IPS-NIHi11 (cell line): ENCODE results near the gene KDM6A.
"Not testable (repeated sequence)": the region's sequence is repeated elsewhere in the genome, so short reads cannot be mapped to it uniquely, and the experiment has no call there.

Experiments
- DNase-seq: peaks from one replicate; pipeline ENCODE4 v3.0.0; 2012; ENCODE audit warnings: mixed read lengths, low spot score

KDM6A gene

GRCh38 chrX:44890247-44890646 is 17.3 kb downstream of the KDM6A start:
- DNase-seq: no peak

- not testable (repeated sequence) for DNase-seq
Observed at GRCh38 chrX:44890687-44891086, 17.7 kb downstream of the KDM6A start.

- DNase-seq: no peak
Observed at GRCh38 chrX:44891642-44892041, 18.7 kb downstream of the KDM6A start.

GRCh38 chrX:44896876-44897186 is 23.8 kb downstream of the KDM6A start:
- DNase-seq: no peak

- DNase-seq: no peak
Observed at GRCh38 chrX:44897539-44897938, 24.6 kb downstream of the KDM6A start.

- DNase-seq: no peak
Observed at GRCh38 chrX:44898411-44899221, 25.6 kb downstream of the KDM6A start.

GRCh38 chrX:44899946-44900345 is 27.0 kb downstream of the KDM6A start:
- no peak for DNase-seq

GRCh38 chrX:44903107-44903506 is 30.1 kb downstream of the KDM6A start:
- DNase-seq: no peak

GRCh38 chrX:44903830-44904530 is 31.0 kb downstream of the KDM6A start:
- DNase-seq: no peak

- DNase-seq: no peak
Observed at GRCh38 chrX:44904542-44905115, 31.6 kb downstream of the KDM6A start.

- DNase-seq: no peak
Observed at GRCh38 chrX:44906041-44906440, 33.1 kb downstream of the KDM6A start.

GRCh38 chrX:44906542-44906941 is 33.6 kb downstream of the KDM6A start:
- DNase-seq: no peak

- no peak for DNase-seq
Observed at GRCh38 chrX:44908153-44908552, 35.2 kb downstream of the KDM6A start.

- no peak for DNase-seq
Observed at GRCh38 chrX:44908827-44909226, 35.8 kb downstream of the KDM6A start.

GRCh38 chrX:44910508-44910907 is 37.5 kb downstream of the KDM6A start:
- DNase-seq: not testable (repeated sequence)

- DNase-seq: not testable (repeated sequence)
Observed at GRCh38 chrX:44911074-44911600, 38.1 kb downstream of the KDM6A start.

- DNase-seq: no peak
Observed at GRCh38 chrX:44913656-44914531, 40.9 kb downstream of the KDM6A start.

GRCh38 chrX:44914532-44915198 is 41.7 kb downstream of the KDM6A start:
- DNase-seq: no peak

- no peak for DNase-seq
Observed at GRCh38 chrX:44915361-44915868, 42.4 kb downstream of the KDM6A start.

GRCh38 chrX:44918722-44919121 is 45.7 kb downstream of the KDM6A start:
- DNase-seq: no peak

GRCh38 chrX:44922980-44923379 is 50.0 kb downstream of the KDM6A start:
- DNase-seq: no peak
